C1 segment of cervical spinal cord (tissue), 14 donors: ENCODE measurements around the gene IGF1R.

Experiments used
- DNase-seq, 14 donors: peaks; one replicate each; lab custom pipeline; 2025; lab: John Stamatoyannopoulos, UW

IGF1R gene

DNA sequence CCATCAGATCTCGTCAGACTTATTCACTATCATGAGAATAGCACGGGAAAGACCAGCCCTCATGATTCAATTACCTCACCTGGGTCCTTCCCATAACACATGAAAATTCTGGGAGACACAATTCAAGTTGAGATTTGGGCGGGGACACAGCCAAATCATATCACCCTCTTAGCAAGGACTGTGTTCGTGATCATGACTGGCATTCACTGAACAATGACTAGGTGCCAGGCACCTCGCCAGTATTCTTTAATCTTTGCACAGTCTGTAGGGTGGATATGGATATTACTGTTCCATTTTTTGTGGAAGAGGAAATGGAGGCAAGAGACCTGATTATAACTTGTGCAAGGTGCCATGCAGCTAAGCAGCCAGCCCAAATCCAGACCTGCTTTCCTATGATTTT, 77.5 kb downstream of the IGF1R start:
- DNase-seq, result no peak

- DNase-seq, result peak in 6 of 14 donors; percentile 18 to 74 (median 30)
These were observed 79.0 kb downstream of the IGF1R start for GRCh38 chr15:98727115-98728040.

GRCh38 chr15:98728082-98728810, 79.9 kb downstream of the IGF1R start:
- peak in 1 of 14 donors; percentile 9 for DNase-seq

DNA sequence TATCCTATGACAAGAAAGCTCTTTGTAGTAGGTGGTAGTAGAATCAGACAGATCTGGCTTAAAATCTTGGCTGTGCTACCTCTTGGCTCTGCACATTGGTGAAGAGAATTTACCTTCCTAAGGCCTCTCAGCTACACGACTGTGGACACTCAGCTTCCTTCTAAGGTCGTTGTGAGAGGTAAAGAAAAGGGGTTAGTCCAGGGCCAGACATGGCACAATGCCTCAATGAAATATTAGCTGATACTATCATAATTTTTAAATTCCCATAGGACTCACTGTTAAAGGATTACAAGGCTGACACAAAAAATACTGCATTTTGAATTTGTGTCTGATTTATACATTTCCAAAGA, 80.4 kb downstream of the IGF1R start:
- no peak for DNase-seq

- no peak for DNase-seq
These were observed 81.2 kb downstream of the IGF1R start for GRCh38 chr15:98729446-98730042.

GRCh38 chr15:98730860-98731711, 82.7 kb downstream of the IGF1R start:
- DNase-seq, result no peak

DNA sequence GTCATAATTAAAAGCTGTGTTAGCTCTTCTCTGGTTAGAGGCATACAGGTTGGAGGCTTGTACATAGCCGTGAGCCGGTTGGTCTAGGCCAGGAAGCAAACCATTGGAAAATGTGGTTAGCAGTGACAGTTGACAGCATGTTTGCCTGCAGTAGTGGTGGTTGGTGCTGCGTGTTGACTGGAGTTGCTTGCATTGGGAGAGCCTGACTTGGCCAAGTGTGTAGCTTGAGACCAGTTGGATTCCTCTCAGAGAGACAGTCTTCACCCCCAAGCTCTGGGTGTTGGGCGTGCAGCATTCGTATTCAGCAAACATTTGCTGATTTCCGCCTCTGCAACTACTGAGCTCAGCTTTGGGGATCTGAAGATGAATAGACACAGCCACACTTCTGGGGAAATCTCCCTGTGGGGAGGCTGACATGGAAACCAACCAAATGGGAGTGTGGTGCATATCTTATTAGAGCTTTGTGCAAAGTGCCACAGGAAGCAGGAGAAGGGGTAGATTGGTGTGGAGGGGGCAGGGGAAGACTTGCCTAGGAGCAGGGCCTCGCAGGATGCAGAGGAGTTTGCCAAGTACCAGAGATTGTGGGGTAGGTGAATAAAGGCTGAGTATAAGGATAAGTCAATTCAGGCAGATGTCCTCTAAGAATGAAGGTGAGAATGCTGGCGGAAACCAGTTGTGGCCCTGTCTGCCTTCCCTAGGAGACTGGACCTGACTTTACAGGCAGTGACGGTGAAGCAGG, 83.5 kb downstream of the IGF1R start:
- DNase-seq, result no peak

DNA sequence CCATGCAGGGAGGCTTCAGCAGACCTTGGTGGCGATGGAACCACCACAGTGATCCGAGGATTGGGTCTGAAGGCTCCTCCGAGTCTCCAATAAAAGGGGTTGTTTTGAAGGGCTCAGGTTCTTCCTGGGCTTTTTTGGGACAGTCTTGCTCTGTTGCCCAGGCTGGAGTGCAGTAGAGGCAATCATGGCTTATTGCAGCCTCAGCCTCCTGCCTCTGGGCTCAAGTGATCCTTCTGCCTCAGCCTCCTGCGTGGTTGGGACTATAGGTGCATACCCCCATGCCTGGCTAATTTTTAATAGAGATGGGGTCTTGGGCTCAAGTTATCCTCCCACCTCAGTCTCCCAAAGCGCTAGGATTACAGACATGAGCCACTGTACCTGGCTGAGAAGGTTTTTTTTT, 84.8 kb downstream of the IGF1R start:
- DNase-seq, result no peak

DNA sequence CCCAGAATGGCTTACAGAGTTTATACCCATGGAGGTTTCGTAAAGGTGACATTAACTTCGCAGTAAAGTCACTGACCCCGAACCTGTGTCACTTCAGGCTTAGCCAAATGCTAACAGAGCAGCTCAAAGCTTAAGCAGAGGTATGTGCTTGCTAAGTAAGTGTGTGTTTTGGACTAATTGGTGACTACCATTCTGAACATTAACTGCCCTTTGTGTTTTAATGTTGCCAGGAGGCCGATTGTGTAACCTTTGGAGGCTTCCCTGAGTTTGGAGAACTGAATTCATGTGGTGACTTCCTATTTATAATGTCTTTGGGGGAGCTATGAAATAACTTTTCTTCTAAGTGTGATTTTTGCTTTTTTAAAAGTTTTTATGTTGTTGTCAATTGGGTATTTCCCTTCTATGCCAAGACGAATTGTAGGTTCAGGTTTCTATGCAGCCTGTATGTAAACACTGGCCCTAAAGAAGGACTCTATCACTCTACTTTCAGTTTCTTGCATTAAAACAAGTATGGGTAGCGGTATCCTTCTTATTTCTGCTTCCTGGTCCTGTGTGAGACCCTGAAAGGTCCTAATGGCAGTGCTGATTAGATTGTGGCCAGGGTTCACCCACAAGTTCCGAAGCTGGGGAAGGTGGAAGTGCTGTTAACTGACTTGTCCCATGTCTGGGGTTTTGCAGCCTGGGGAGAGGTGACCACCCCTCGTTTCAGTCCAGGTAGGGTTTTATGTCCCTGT, 86.3 kb downstream of the IGF1R start:
- no peak for DNase-seq

- DNase-seq, result no peak
These were observed 87.0 kb downstream of the IGF1R start for GRCh38 chr15:98735304-98735703.

- DNase-seq, result no peak
These were observed 87.7 kb downstream of the IGF1R start for GRCh38 chr15:98735895-98736617.

- DNase-seq, result no peak
These were observed 88.8 kb downstream of the IGF1R start for GRCh38 chr15:98737159-98737558.

GRCh38 chr15:98737721-98738120, 89.4 kb downstream of the IGF1R start:
- DNase-seq, result no peak

GRCh38 chr15:98738689-98739401, 90.5 kb downstream of the IGF1R start:
- DNase-seq, result no peak

DNA sequence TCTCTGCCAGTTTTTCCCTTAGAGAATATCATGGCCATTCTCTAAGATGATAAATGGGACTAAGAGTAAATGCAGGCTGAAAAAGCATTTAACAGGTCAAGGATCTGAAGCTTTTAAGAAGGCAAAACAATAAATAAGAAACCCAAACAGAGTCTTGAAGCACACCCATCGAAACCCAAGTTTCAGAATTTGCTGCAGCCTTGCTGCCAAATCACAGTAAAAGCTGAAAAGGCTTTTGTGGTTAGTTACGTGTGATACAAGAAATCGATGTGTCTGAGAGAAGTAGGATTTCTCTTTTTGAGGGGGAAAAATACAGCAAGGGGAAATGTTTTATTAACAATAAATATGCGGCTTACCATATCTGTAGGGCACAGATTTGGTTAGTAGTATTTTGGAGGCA, 92.0 kb downstream of the IGF1R start:
- no peak for DNase-seq

DNA sequence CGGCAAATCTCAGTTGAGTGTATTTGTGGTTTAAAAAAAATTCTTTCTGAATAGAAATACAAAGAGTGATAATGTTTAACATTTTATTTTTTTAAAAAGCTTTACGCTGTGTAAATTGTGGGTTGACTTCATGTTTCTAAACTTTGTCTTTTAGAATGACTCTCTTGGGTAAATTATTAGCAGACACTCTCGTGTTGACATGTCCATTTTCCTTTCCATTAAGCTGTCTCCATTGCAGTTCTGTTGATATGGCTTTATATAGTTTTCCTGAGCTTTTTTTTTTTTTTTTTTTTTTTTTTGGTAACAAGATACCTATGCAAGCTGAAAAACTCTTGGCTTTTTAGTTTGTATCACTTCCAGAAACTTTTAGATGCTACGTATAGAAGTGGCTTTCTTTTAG, 92.6 kb downstream of the IGF1R start:
- no peak for DNase-seq

GRCh38 chr15:98743177-98743576, 94.8 kb downstream of the IGF1R start:
- no peak for DNase-seq

DNA sequence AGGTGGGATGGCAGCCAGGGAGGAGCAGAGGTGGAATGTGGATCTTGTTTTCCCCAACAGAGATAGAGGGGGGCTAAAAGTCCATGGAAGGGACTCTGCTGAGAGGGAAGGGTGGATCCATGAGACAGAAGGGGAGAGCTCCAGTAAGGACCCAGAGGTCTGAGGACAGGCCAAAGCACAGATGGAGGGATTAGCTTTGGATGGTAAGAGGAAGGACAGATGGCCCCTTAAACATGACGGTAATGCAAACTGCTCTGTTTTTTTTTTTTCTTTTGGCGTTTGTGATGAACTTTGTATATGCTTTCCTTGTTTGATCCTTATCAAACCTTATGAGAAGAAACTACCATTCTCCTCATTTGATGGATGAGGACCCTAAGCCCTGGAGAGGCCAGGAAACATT, 96.2 kb downstream of the IGF1R start:
- peak in 1 of 14 donors; percentile 40 for DNase-seq

DNA sequence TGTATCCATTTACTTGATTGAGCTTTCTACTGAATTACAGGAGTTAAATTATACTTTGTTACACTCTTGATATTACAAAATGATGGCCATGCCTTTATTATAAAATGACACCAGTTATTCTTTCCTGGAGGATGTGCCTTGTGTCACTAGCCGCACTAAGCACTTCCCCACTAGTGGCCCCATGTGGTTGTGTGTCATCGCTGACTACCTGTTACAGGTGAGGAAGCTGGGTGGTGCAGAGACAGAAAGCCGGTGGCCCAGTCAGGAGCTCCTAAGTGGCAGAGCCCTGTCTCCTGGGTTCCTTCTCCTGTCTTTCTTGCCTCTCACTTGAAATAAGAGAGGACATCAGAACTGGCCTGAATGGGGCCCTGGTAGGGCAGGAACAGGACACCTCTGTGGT, 96.8 kb downstream of the IGF1R start:
- DNase-seq, result no peak
